ENCODE results near the gene TIMM44. TPM values are rescaled to one million over a fixed set of nuclear protein-coding genes. Genes with fewer than 3 reads are reported as not detected.

Gene TIMM44
- total and polyA plus RNA-seq, 2 donors from 2014 or later = 46.7 to 57.8 TPM

GRCh38 chr19:7941895-7942596 is 1.4 kb downstream of the TIMM44 start:
- FAIRE-seq (no peak), DNase-seq (peak in 1 of 5 donors; percentile 52)
- intact Hi-C loops (cut with DNase I) = no loop called here
- H3K9me3 ChIP-seq (ENCODE audit: control insufficient read depth in 2 of 3, insufficient read depth in 1 of 3, low read length in 3 of 3) = no peaks in the 10 kb centered on the region
- H3K27me3 ChIP-seq (ENCODE audit: control insufficient read depth, insufficient read depth, low read length) = no peaks in the 10 kb centered on the region
- H3K4me1 ChIP-seq (ENCODE audit: control insufficient read depth in 2 of 3, insufficient read depth in 2 of 3, low read depth in 1 of 3, low read length in 3 of 3) = peaks cover 0 to 13% (median 5%) of the 10 kb centered on the region in 3 donors
- no peak overlapping the region for H3K27ac ChIP-seq (ENCODE audit: low read depth in 2 of 2, low read length in 2 of 2)
- TF ChIP-seq CTCF (IDR thresholded peaks at IDR 0.05; ENCODE audit: borderline replicate concordance, extremely low read depth, insufficient read depth) = no peak
- peak overlapping the region in 1 of 3 donors; percentile 70 for H3K4me3 ChIP-seq (ENCODE audit: low read length in 3 of 3)
- H3K36me3 ChIP-seq (ENCODE audit: control insufficient read depth in 2 of 3, insufficient read depth in 3 of 3, low read length in 3 of 3) = peaks cover 0 to 7% (median 3%) of the 10 kb centered on the region in 3 donors
- H3K9ac ChIP-seq (ENCODE audit: low read length in 3 of 3) = no peak overlapping the region

- H3K36me3 ChIP-seq (ENCODE audit: control insufficient read depth in 2 of 3, insufficient read depth in 3 of 3, low read length in 3 of 3) = peaks cover 0 to 8% (median 3%) of the 10 kb centered on the region in 3 donors
- H3K4me1 ChIP-seq (ENCODE audit: control insufficient read depth in 2 of 3, insufficient read depth in 2 of 3, low read depth in 1 of 3, low read length in 3 of 3) = peaks cover 0 to 13% (median 5%) of the 10 kb centered on the region in 3 donors
- no peak overlapping the region for H3K9ac ChIP-seq (ENCODE audit: low read length in 3 of 3)
- DNase-seq (peak in 1 of 5 donors; percentile 56), FAIRE-seq (no peak)
- TF ChIP-seq CTCF (IDR thresholded peaks at IDR 0.05; ENCODE audit: borderline replicate concordance, extremely low read depth, insufficient read depth) = no peak
- H3K27ac ChIP-seq (ENCODE audit: low read depth in 2 of 2, low read length in 2 of 2) = no peak overlapping the region
- no peaks in the 10 kb centered on the region for H3K27me3 ChIP-seq (ENCODE audit: control insufficient read depth, insufficient read depth, low read length)
- H3K4me3 ChIP-seq (ENCODE audit: low read length in 3 of 3) = no peak overlapping the region
- no peaks in the 10 kb centered on the region for H3K9me3 ChIP-seq (ENCODE audit: control insufficient read depth in 2 of 3, insufficient read depth in 1 of 3, low read length in 3 of 3)
- intact Hi-C loops (cut with DNase I) = no loop called here
Observed at GRCh38 chr19:7940841-7941240, 2.6 kb downstream of the TIMM44 start.

- peaks cover 0 to 37% (median 26%) of the 10 kb centered on the region in 3 donors for H3K36me3 ChIP-seq (ENCODE audit: control insufficient read depth in 2 of 3, insufficient read depth in 3 of 3, low read length in 3 of 3)
Observed at GRCh38 chr19:7934766-7935165, 8.7 kb downstream of the TIMM44 start.

More at GRCh38 chr19:7934766-7935165, 8.7 kb downstream of the TIMM44 start:
- no peaks in the 10 kb centered on the region for H3K4me1 ChIP-seq (ENCODE audit: control insufficient read depth in 2 of 3, insufficient read depth in 2 of 3, low read depth in 1 of 3, low read length in 3 of 3)
- TF ChIP-seq CTCF (IDR thresholded peaks at IDR 0.05; ENCODE audit: borderline replicate concordance, extremely low read depth, insufficient read depth) = no peak
- H3K27me3 ChIP-seq (ENCODE audit: control insufficient read depth, insufficient read depth, low read length) = no peaks in the 10 kb centered on the region
- no peak overlapping the region for H3K4me3 ChIP-seq (ENCODE audit: low read length in 3 of 3)
- DNase-seq (peak in 1 of 5 donors; percentile 66), FAIRE-seq (no peak)
- H3K9ac ChIP-seq (ENCODE audit: low read length in 3 of 3) = no peak overlapping the region
- no peaks in the 10 kb centered on the region for H3K9me3 ChIP-seq (ENCODE audit: control insufficient read depth in 2 of 3, insufficient read depth in 1 of 3, low read length in 3 of 3)
- intact Hi-C loops (cut with DNase I) = no loop called here
- H3K27ac ChIP-seq (ENCODE audit: low read depth in 2 of 2, low read length in 2 of 2) = no peak overlapping the region

All from kidney (tissue), 14 donors.